K562 (cell line): ENCODE measurements around the gene AKAP13. TPM values are rescaled to one million over a fixed set of nuclear protein-coding genes. Genes with fewer than 3 reads are reported as not detected.

Source experiments
- CHD2 ChIP-seq: IDR thresholded peaks from 2 replicates; pipeline ENCODE4 v1.6.1; 2011; ENCODE audit warnings: low read depth, low read length
- GATAD2A ChIP-seq: fragments of 450-650 bp; IDR thresholded peaks from 2 replicates; pipeline ENCODE4 v1.6.1; 2017
- MEIS2 ChIP-seq: fragments of 450-650 bp; IDR thresholded peaks from 2 replicates; pipeline ENCODE4 v1.6.1; 2014; ENCODE audit warnings: mild to moderate bottlenecking; ENCODE audit not compliant: partially characterized antibody
- MLLT1 ChIP-seq, 2 experiments: fragments of 450-650 bp; IDR thresholded peaks; 2 replicates each; pipeline ENCODE4 v1.6.1; 2016
- RCOR1 ChIP-seq, 2 experiments: IDR thresholded peaks; 2 replicates each; pipeline ENCODE4 v1.6.1; 2012; ENCODE audit warnings: low read depth in 2 of 2, low read length in 2 of 2, borderline replicate concordance in 1 of 2, improper control_type of control experiment in 1 of 2
- SAFB ChIP-seq: fragments of 200-400 bp; formaldehyde crosslinking; IDR thresholded peaks from 2 replicates; pipeline ENCODE4 v1.6.1; 2017; ENCODE audit warnings: low read depth, low read length, borderline replicate concordance
- SREBF2 ChIP-seq: sonication (generic); formaldehyde crosslinking; IDR thresholded peaks from 2 replicates; pipeline ENCODE4 v1.4.0; 2020; ENCODE audit warnings: mild to moderate bottlenecking, missing genetic modification reagents
- ZNF124 ChIP-seq: sonication (generic); formaldehyde crosslinking; IDR thresholded peaks from 2 replicates; pipeline ENCODE4 v1.8.1; 2022; ENCODE audit warnings: missing genetic modification reagents
- ZNF174 ChIP-seq: fragments of 250-450 bp; sonication (Bioruptor Pico); IDR thresholded peaks from 2 replicates; pipeline ENCODE4 v1.4.0; 2020; ENCODE audit warnings: mild to moderate bottlenecking
- polyA plus RNA-seq, 8 experiments: library from polyadenylated mRNA; depleted of rRNA in 4 of 8; stranded (reverse) in 5 of 8; unstranded in 3 of 8; fragments of >200 nt; fragmentation: Nextera tagmentation in 2 of 8; fragmentation: Illumina TruSeq in 1 of 8; extraction: Ambion mirVana in 2 of 8; extraction: Trizol in 1 of 8; gene quantifications; 2 replicates each; pipeline versions ENCODE4 v1.2.1 to v1.2.3, GENCODE V29; 2011 to 2014; ENCODE audit warnings: inconsistent platforms in 1 of 8, missing spikeins in 1 of 8
- total RNA-seq, 7 experiments: library from RNA; depleted of rRNA in 6 of 7; stranded (reverse); fragments of >200 nt in 6 of 7; fragmentation: Illumina TruSeq in 2 of 7; extraction: Trizol in 2 of 7; gene quantifications; 2 replicates each; pipeline versions ENCODE4 v1.2.1 to v1.2.3, GENCODE V29; 2011 to 2021; ENCODE audit warnings: low replicate concordance in 1 of 7
- TF ChIP-seq, protein P1 (sequence below): fragments of 250-450 bp; sonication (Bioruptor Pico); IDR thresholded peaks from 2 replicates; pipeline ENCODE4 v1.5.0; 2021; ENCODE audit warnings: mild to moderate bottlenecking, moderate library complexity
- TF ChIP-seq, protein P2 (sequence below): fragments of 250-450 bp; sonication (Bioruptor Pico); IDR thresholded peaks from 2 replicates; pipeline ENCODE4 v1.4.0; 2020; ENCODE audit warnings: mild to moderate bottlenecking, moderate library complexity, borderline replicate concordance
- TF ChIP-seq, protein P3 (sequence below): fragments of 200-800 bp; sonication (Bioruptor generic); IDR thresholded peaks from 2 replicates; pipeline ENCODE4 v1.6.1; 2016; ENCODE audit warnings: missing genetic modification characterization, missing compliant biosample characterization

AKAP13 gene
- total and polyA plus RNA-seq, 9 of the 15 experiments (the other 6 are each of a cell fraction or from before 2014, with no cell fraction given): 0.03 to 1.7 (median 0.42) TPM

- TF ChIP-seq, protein P1, sequence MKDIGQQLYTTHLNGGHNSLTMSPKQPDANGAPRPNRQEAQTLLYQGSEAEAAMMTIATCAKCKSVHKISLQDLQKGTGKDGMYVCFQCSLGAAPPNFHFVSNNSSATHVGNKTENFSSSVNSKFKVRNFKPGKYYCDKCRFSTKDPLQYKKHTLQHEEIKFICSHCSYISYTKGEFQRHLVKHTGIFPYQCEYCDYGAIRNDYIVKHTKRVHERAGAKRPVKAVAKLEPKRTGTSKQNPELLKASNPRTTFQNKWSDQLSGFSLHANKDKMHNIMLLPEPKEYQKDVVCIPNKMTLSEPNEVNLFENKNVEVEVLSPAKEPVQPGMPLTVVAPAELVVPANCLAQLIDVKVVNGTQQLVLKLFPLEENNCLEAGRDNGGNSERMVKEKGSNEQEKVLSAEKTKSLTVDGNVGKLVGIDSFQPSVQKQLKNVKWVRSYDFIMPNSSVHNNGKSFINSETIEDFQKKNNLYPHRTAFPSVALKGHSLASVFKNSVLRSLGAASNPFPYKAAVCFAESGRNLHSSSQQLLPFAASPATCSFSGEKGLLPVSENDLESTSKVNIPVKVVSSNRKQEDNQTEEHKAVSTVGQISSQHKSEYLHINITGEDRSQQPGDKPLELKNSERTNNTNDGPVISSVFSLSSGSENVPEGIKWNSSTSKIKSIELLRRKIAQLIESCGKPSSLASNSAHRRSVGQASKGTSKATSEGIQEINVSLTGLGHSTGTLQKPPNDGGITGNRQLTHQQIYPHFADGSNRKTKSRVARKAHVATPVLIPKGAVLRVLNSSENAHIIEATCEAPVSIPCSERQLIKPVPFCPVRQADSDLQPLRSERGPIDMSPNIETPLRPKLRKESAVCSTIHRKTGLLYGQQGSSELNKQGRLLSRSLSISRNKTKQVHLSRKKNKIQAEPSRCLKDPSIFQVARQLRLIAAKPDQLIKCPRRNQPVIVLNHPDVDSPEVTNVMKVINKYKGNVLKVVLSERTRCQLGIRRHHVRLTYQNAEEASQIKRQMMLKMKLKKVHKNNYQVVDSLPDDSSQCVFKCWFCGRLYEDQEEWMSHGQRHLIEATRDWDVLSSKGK: no peak
- no peak for TF ChIP-seq RCOR1 (IDR thresholded peaks at IDR 0.05; ENCODE audit: borderline replicate concordance in 1 of 2, low read depth in 2 of 2, low read length in 2 of 2)
- TF ChIP-seq MLLT1 (IDR thresholded peaks at IDR 0.05): no peak
- TF ChIP-seq, protein P2, sequence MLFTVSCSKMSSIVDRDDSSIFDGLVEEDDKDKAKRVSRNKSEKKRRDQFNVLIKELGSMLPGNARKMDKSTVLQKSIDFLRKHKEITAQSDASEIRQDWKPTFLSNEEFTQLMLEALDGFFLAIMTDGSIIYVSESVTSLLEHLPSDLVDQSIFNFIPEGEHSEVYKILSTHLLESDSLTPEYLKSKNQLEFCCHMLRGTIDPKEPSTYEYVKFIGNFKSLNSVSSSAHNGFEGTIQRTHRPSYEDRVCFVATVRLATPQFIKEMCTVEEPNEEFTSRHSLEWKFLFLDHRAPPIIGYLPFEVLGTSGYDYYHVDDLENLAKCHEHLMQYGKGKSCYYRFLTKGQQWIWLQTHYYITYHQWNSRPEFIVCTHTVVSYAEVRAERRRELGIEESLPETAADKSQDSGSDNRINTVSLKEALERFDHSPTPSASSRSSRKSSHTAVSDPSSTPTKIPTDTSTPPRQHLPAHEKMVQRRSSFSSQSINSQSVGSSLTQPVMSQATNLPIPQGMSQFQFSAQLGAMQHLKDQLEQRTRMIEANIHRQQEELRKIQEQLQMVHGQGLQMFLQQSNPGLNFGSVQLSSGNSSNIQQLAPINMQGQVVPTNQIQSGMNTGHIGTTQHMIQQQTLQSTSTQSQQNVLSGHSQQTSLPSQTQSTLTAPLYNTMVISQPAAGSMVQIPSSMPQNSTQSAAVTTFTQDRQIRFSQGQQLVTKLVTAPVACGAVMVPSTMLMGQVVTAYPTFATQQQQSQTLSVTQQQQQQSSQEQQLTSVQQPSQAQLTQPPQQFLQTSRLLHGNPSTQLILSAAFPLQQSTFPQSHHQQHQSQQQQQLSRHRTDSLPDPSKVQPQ (CRISPR knock-in tag): no peak
- no peak for TF ChIP-seq SREBF2 (CRISPR knock-in tag)
- no peak for TF ChIP-seq ZNF174
- TF ChIP-seq GATAD2A: no peak
- no peak for TF ChIP-seq SAFB
- TF ChIP-seq, protein P3, sequence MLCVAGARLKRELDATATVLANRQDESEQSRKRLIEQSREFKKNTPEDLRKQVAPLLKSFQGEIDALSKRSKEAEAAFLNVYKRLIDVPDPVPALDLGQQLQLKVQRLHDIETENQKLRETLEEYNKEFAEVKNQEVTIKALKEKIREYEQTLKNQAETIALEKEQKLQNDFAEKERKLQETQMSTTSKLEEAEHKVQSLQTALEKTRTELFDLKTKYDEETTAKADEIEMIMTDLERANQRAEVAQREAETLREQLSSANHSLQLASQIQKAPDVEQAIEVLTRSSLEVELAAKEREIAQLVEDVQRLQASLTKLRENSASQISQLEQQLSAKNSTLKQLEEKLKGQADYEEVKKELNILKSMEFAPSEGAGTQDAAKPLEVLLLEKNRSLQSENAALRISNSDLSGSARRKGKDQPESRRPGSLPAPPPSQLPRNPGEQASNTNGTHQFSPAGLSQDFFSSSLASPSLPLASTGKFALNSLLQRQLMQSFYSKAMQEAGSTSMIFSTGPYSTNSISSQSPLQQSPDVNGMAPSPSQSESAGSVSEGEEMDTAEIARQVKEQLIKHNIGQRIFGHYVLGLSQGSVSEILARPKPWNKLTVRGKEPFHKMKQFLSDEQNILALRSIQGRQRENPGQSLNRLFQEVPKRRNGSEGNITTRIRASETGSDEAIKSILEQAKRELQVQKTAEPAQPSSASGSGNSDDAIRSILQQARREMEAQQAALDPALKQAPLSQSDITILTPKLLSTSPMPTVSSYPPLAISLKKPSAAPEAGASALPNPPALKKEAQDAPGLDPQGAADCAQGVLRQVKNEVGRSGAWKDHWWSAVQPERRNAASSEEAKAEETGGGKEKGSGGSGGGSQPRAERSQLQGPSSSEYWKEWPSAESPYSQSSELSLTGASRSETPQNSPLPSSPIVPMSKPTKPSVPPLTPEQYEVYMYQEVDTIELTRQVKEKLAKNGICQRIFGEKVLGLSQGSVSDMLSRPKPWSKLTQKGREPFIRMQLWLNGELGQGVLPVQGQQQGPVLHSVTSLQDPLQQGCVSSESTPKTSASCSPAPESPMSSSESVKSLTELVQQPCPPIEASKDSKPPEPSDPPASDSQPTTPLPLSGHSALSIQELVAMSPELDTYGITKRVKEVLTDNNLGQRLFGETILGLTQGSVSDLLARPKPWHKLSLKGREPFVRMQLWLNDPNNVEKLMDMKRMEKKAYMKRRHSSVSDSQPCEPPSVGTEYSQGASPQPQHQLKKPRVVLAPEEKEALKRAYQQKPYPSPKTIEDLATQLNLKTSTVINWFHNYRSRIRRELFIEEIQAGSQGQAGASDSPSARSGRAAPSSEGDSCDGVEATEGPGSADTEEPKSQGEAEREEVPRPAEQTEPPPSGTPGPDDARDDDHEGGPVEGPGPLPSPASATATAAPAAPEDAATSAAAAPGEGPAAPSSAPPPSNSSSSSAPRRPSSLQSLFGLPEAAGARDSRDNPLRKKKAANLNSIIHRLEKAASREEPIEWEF (CRISPR knock-in tag): no peak
- no peak for TF ChIP-seq ZNF124 (CRISPR knock-in tag)
- no peak for TF ChIP-seq CHD2
- TF ChIP-seq MEIS2: no peak
- TF ChIP-seq, all 486 proteins: peak for 0
Measured at GRCh38 chr15:85704066-85704465, 323.7 kb downstream of the AKAP13 start (continued).
